PC-3 (cell line): ENCODE measurements around the gene OR51T1.

Experiments
- CTCF ChIP-seq: fragments of 300-600 bp; sonication (generic); conservative IDR thresholded peaks from 2 replicates; pipeline ENCODE4 v1.5.1; 2017; ENCODE audit warnings: antibody characterized with exemption, low read depth, mild to moderate bottlenecking, low read length
- EZH2 ChIP-seq: fragments of 300-600 bp; sonication (generic); IDR thresholded peaks from one replicate; pipeline ENCODE4 v1.6.1; 2017; ENCODE audit warnings: antibody characterized with exemption, mild to moderate bottlenecking, low read length; ENCODE audit not compliant: unreplicated experiment

GRCh38 chr11:4891996-4892640 lies 10.4 kb downstream of the OR51T1 start:
- TF ChIP-seq CTCF (no peak), EZH2 (no peak)
